MM.1S (cell line): ENCODE results near the gene KIAA1671.

Experiments used
- DNase-seq: peaks from one replicate; pipeline ENCODE4 v3.0.0-alpha.2; 2015
- H2AFZ ChIP-seq: fragments of 300-600 bp; sonication (generic); 2 replicates; pipeline ENCODE4 v1.6.0; 2016; ENCODE audit warnings: antibody characterized with exemption, low read length
- H3F3A ChIP-seq: fragments of 300-600 bp; sonication (generic); 2 replicates; pipeline ENCODE4 v1.6.1; 2016; ENCODE audit warnings: mild to moderate bottlenecking, antibody characterized with exemption, low read length, moderate library complexity, mixed read lengths; ENCODE audit not compliant: insufficient read depth
- H3K27ac ChIP-seq: fragments of 300-600 bp; sonication (generic); 2 replicates; pipeline ENCODE4 v1.5.1; 2016; ENCODE audit warnings: mild to moderate bottlenecking, low read length
- H3K27me3 ChIP-seq: fragments of 300-600 bp; sonication (generic); replicated peaks from 2 replicates; pipeline ENCODE4 v1.6.0; 2016; ENCODE audit warnings: low read length; ENCODE audit not compliant: insufficient read depth
- H3K36me3 ChIP-seq: fragments of 300-600 bp; sonication (generic); replicated peaks from 2 replicates; pipeline ENCODE4 v1.6.1; 2016; ENCODE audit warnings: mild to moderate bottlenecking, low read length, mixed read lengths; ENCODE audit not compliant: insufficient read depth
- H3K4me1 ChIP-seq: fragments of 300-600 bp; sonication (generic); 2 replicates; pipeline ENCODE4 v1.6.1; 2016; ENCODE audit warnings: low read length, mixed read lengths
- H3K4me2 ChIP-seq: fragments of 300-600 bp; sonication (generic); 2 replicates; pipeline ENCODE4 v1.6.0; 2016; ENCODE audit warnings: low read depth, low read length
- H3K4me3 ChIP-seq: fragments of 300-600 bp; sonication (generic); 2 replicates; pipeline ENCODE4 v1.5.1; 2016; ENCODE audit warnings: low read length, mixed read lengths
- H3K79me2 ChIP-seq: fragments of 300-600 bp; sonication (generic); 2 replicates; pipeline ENCODE4 v1.6.1; 2016; ENCODE audit warnings: mixed run types, low read length, mixed read lengths
- H3K9ac ChIP-seq: fragments of 300-600 bp; sonication (generic); 2 replicates; pipeline ENCODE4 v1.6.1; 2016; ENCODE audit warnings: low read length, mixed read lengths
- H3K9me2 ChIP-seq: fragments of 300-600 bp; sonication (generic); replicated peaks from 2 replicates; pipeline ENCODE4 v1.6.1; 2016; ENCODE audit warnings: mild to moderate bottlenecking, low read length, mixed read lengths; ENCODE audit not compliant: insufficient read depth
- H3K9me3 ChIP-seq: fragments of 300-600 bp; sonication (generic); replicated peaks from 2 replicates; pipeline ENCODE4 v1.6.1; 2016; ENCODE audit warnings: mild to moderate bottlenecking, low read length, mixed read lengths; ENCODE audit not compliant: insufficient read depth
- H4K20me1 ChIP-seq: fragments of 300-600 bp; sonication (generic); 2 replicates; pipeline ENCODE4 v1.6.1; 2016; ENCODE audit warnings: mild to moderate bottlenecking, low read length, moderate library complexity, mixed read lengths; ENCODE audit not compliant: insufficient read depth
- EZH2 ChIP-seq: fragments of 300-600 bp; sonication (generic); optimal IDR thresholded peaks from 2 replicates; pipeline ENCODE3; 2017; ENCODE audit warnings: low read depth, mild to moderate bottlenecking, antibody characterized with exemption, low read length, mixed read lengths
- EZH2phosphoT487 ChIP-seq: fragments of 300-600 bp; sonication (generic); IDR thresholded peaks from 2 replicates; pipeline ENCODE4 v1.6.1; 2018; ENCODE audit warnings: antibody characterized with exemption, low read length
- TF ChIP-seq, protein P1 (sequence below): fragments of 300-600 bp; sonication (generic); IDR thresholded peaks from 2 replicates; pipeline ENCODE4 v1.5.1; 2016; ENCODE audit warnings: antibody characterized with exemption, low read length, mixed read lengths

The KIAA1671 gene

DNA sequence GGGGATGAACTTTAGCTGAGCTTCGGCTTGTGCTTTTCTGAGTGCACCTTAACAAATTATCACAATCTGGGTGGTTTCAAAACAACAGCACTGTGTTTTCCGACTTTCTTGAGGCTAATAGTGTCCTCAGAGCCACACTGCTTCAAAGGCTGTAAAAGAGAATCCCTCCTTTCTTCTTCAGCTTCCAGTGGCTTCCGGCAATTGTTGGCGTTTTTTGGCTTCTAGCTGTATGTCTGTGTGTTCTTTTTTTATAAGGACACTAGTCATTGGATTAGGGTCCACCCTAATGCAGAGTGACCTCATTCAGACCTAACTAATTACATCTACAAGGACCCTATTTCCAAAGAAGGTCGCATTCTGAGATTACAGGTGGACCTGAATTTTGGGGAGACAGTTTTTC is 30.6 kb downstream of the KIAA1671 start:
- Histone ChIP-seq H3K9ac (no peak overlapping the region), H2AFZ (no peak overlapping the region), H3K9me3 (no peaks in the 10 kb centered on the region), H3K27ac (no peak overlapping the region), H3K27me3 (no peaks in the 10 kb centered on the region), H3F3A (no peaks in the 10 kb centered on the region), H3K4me3 (no peak overlapping the region), H3K9me2 (no peaks in the 10 kb centered on the region), H3K4me2 (no peak overlapping the region), H3K4me1 (no peaks in the 10 kb centered on the region), H3K36me3 (no peaks in the 10 kb centered on the region), H4K20me1 (no peaks in the 10 kb centered on the region), H3K79me2 (no peaks in the 10 kb centered on the region)
- TF ChIP-seq EZH2phosphoT487 (no peak), EZH2 (no peak)
- TF ChIP-seq, protein P1, sequence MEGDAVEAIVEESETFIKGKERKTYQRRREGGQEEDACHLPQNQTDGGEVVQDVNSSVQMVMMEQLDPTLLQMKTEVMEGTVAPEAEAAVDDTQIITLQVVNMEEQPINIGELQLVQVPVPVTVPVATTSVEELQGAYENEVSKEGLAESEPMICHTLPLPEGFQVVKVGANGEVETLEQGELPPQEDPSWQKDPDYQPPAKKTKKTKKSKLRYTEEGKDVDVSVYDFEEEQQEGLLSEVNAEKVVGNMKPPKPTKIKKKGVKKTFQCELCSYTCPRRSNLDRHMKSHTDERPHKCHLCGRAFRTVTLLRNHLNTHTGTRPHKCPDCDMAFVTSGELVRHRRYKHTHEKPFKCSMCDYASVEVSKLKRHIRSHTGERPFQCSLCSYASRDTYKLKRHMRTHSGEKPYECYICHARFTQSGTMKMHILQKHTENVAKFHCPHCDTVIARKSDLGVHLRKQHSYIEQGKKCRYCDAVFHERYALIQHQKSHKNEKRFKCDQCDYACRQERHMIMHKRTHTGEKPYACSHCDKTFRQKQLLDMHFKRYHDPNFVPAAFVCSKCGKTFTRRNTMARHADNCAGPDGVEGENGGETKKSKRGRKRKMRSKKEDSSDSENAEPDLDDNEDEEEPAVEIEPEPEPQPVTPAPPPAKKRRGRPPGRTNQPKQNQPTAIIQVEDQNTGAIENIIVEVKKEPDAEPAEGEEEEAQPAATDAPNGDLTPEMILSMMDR: no peak
- DNase-seq: no peak

DNA sequence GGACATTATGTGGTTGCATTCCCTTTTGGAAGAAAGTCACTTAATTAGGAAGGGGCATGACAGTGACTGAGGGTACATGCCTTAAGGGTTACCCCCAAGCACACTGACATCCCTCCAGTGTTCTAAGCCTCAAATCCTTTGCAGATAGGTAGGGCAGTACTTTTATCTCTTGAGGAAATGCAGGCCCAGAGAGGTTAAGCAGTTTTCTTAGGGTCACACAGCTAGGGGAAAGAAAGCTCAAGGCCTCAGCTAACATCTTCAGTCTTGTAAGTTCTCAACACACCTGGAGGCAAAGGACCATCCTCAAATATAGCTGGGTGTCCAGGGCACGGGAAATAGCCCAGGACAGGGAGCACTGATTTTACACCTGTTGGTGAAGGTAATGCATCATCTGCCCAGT is 31.6 kb downstream of the KIAA1671 start:
- no peaks in the 10 kb centered on the region for H3K36me3 ChIP-seq
- H3F3A ChIP-seq: no peaks in the 10 kb centered on the region
- H3K9ac ChIP-seq: no peak overlapping the region
- no peaks in the 10 kb centered on the region for H3K27me3 ChIP-seq
- no peak overlapping the region for H2AFZ ChIP-seq
- no peaks in the 10 kb centered on the region for H3K9me2 ChIP-seq
- H3K4me1 ChIP-seq: no peaks in the 10 kb centered on the region
- H3K79me2 ChIP-seq: no peaks in the 10 kb centered on the region
- no peak overlapping the region for H3K27ac ChIP-seq
- H3K4me2 ChIP-seq: no peak overlapping the region
- H3K4me3 ChIP-seq: no peak overlapping the region
- no peaks in the 10 kb centered on the region for H4K20me1 ChIP-seq
- DNase-seq: no peak
- no peaks in the 10 kb centered on the region for H3K9me3 ChIP-seq
- TF ChIP-seq EZH2 (no peak), EZH2phosphoT487 (no peak)
- TF ChIP-seq, protein P1: no peak

DNA sequence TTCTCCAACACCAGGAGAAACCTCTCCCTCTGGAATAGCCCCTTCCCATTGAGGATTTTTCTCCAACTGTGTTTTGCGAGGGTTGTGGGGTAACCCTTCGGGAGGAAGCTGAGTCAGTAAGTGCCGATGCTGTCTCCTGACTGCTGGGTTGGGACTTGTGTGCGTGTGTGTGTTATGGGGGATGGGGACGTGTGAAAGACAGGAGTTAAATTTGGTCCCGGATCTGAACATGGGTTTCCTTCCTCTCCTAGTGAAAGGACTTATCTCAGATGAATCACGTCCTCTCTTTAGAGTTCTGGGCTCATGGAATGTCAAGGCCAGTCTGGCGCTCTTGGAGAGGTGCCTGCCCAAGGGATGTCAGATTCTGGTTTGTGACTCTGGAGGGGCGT is 33.3 kb downstream of the KIAA1671 start:
- Histone ChIP-seq H3K79me2 (no peaks in the 10 kb centered on the region), H3K9me2 (no peaks in the 10 kb centered on the region), H3K9ac (no peak overlapping the region), H3K36me3 (no peaks in the 10 kb centered on the region), H3K27ac (no peak overlapping the region), H4K20me1 (no peaks in the 10 kb centered on the region), H3K4me1 (no peaks in the 10 kb centered on the region), H3F3A (no peaks in the 10 kb centered on the region), H3K9me3 (no peaks in the 10 kb centered on the region), H3K27me3 (no peaks in the 10 kb centered on the region), H3K4me3 (no peak overlapping the region), H2AFZ (no peak overlapping the region), H3K4me2 (no peak overlapping the region)
- no peak for TF ChIP-seq EZH2
- TF ChIP-seq, protein P1: no peak
- DNase-seq: no peak

DNA sequence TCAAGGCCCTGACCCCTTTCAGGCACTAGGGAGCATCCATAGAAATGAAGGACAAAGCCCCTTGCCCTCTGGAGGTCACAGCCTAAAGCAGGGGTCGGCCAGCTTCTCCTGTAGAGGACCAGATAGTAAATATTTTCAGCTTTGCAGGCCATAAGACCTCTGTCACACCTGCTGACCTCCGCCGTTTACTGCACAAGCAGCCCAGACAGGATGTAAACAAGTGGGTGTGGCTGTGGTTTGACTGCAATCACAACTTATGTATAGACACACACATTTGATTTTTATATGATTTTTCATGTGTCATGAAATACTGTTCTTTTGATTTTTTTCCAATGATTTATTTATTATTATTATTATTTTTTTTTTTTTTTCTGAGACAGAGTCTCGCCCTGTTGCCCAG is 34.3 kb downstream of the KIAA1671 start:
- Histone ChIP-seq H3K4me2 (no peak overlapping the region), H4K20me1 (no peaks in the 10 kb centered on the region), H3K27me3 (0 out of 2 replicates have a peak, but pooled peaks cover 1% of the 10 kb centered on the region), H3K4me3 (no peak overlapping the region), H3K9me2 (no peaks in the 10 kb centered on the region), H3K27ac (no peak overlapping the region), H3K9me3 (no peaks in the 10 kb centered on the region), H3K79me2 (no peaks in the 10 kb centered on the region), H3K9ac (no peak overlapping the region), H3K4me1 (no peaks in the 10 kb centered on the region), H3F3A (no peaks in the 10 kb centered on the region), H3K36me3 (no peaks in the 10 kb centered on the region), H2AFZ (no peak overlapping the region)
- DNase-seq: no peak
- TF ChIP-seq EZH2phosphoT487: no peak
- TF ChIP-seq, protein P1: no peak
- no peak for TF ChIP-seq EZH2
